GM12892 (cell line): ENCODE results near the gene NMNAT2.

Source experiments
- POLR2A ChIP-seq: IDR thresholded peaks from 2 replicates; pipeline ENCODE4 v1.6.1; 2011; ENCODE audit warnings: low read depth, low read length, control low read depth
- TAF1 ChIP-seq: IDR thresholded peaks from 2 replicates; pipeline ENCODE4 v1.6.1; 2011; ENCODE audit warnings: low read depth, mild to moderate bottlenecking, control low read depth, low read length, borderline replicate concordance

- TF ChIP-seq POLR2A (no peak), TAF1 (no peak)
These were observed 175.6 kb downstream of the NMNAT2 start for GRCh38 chr1:183242556-183242955.
